Right atrium auricular region (tissue), 2 donors: ENCODE measurements around the gene DPH3. TPM values are rescaled to one million over a fixed set of nuclear protein-coding genes. Genes with fewer than 3 reads are reported as not detected.

Source experiments
- DNase-seq: peaks from one replicate; pipeline ENCODE4 v3.0.0-alpha.2; 2019; ENCODE audit warnings: low spot score
- H3K27ac ChIP-seq, 2 donors: fragments of 200-600 bp; sonication (generic); 1 replicate in 1 of 2; 2 replicates in 1 of 2; pipeline ENCODE4 v1.5.1; 2016 to 2019
- H3K27me3 ChIP-seq, 2 donors: fragments of 200-600 bp; sonication (generic); one replicate each; pipeline versions ENCODE4 v1.5.1 to v1.6.0; 2017 to 2019
- H3K36me3 ChIP-seq: fragments of 200-600 bp; sonication (generic); one replicate; pipeline ENCODE4 v1.5.1; 2016
- H3K4me1 ChIP-seq, 2 donors: fragments of 200-600 bp; sonication (generic); one replicate each; pipeline versions ENCODE4 v1.5.1 to v1.6.0; 2017 to 2019
- H3K4me3 ChIP-seq, 2 donors: fragments of 200-600 bp; sonication (generic); 1 replicate in 1 of 2; 2 replicates in 1 of 2; pipeline ENCODE4 v1.5.1; 2017 to 2019; ENCODE audit warnings: mild to moderate bottlenecking in 1 of 2, moderate library complexity in 1 of 2
- H3K9me3 ChIP-seq, 2 donors: fragments of 200-600 bp; sonication (generic); one replicate each; pipeline ENCODE4 v1.5.1; 2019
- total RNA-seq, 2 donors: library from RNA; depleted of rRNA; stranded (reverse); fragments of >200 nt; gene quantifications; one replicate each; pipeline ENCODE4 v1.1.0, GENCODE V29; 2016
- TF ChIP-seq, protein P1 (sequence below), 2 donors: fragments of 200-600 bp; sonication (generic); IDR thresholded peaks; one replicate each; pipeline ENCODE4 v1.5.1; 2019; ENCODE audit warnings: antibody characterized with exemption in 2 of 2

DPH3 gene
- total RNA-seq, 2 donors from 2014 or later = 17.3 to 17.7 TPM

DNA sequence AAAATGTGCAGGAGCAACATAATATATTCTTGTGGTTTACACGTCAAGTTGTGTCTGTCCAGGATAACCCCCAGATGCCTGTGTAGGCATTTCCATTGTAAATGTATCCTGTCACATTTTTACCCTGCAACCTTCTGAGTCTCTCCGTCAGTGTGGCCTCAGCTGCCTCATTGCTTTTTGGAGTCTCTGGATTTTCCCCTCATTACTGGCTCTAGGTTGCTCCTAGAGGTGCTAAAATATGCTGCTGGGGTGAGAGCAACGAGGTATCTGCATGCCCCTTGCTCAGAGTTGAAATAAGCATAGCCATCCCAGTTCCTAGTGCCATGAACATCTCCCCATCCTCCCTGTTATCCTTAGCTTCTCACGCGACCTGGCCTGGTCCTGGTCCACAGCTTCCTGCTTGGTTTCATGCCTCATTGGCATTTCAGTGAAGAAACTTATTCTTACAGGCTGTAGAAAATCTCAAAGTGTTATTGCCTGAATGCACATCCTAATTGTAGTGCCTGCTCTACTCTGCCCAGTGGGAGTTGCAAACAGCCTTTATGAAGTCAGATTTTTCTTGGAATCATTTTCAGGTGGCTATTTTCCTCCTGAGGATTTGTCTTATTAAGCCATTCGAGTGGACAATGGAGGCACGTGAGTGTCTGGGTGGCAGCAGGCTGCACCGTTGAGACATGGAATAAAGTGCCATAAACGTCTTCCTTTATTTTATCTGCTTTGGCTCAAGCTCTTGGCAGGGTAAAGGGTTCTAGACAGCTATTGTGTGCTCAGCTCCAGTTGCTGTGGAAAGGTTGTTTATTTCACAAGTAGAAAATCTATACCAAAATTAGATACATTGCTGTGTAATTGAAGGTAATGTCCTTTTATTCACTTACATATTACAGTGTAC lies 33.5 kb upstream of the DPH3 start:
- no peak overlapping the region for H3K27ac ChIP-seq
- H3K4me1 ChIP-seq = peaks cover 0 to 11% of the 10 kb centered on the region in 2 donors

DNA sequence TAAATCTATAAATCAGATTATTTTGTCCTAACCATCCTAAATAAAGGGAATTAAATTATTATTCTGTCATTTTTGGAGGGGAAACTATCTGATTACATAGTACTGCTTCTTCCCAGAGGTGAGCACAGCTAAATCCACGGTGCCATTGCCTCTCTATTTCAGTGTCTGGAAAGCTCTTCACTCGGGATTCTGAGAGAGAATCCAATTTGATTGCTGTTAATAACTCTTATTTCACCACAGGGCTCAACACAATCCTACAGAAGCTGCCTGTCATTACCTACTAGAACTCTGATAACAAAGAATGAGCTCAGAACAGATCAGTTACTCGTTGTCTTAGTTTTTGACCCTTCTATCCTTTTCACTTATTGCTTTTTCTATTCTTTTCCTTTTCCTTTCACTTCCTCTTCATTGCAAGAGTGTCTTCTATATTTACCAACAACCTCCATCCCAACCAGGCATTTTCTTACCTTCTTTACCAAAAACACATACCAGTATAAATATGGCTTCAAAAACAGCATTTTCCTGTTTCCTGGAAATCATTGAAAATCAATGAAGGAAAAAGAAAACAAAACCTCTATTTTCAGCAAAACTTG lies 30.7 kb upstream of the DPH3 start:
- DNase-seq = no peak
- H3K27ac ChIP-seq = no peak overlapping the region
- no peaks in the 10 kb centered on the region for H3K27me3 ChIP-seq
- no peaks in the 10 kb centered on the region for H3K9me3 ChIP-seq
- H3K36me3 ChIP-seq = no peaks in the 10 kb centered on the region
- peaks cover 0 to 16% of the 10 kb centered on the region in 2 donors for H3K4me1 ChIP-seq
- H3K4me3 ChIP-seq = no peak overlapping the region
- TF ChIP-seq, protein P1, sequence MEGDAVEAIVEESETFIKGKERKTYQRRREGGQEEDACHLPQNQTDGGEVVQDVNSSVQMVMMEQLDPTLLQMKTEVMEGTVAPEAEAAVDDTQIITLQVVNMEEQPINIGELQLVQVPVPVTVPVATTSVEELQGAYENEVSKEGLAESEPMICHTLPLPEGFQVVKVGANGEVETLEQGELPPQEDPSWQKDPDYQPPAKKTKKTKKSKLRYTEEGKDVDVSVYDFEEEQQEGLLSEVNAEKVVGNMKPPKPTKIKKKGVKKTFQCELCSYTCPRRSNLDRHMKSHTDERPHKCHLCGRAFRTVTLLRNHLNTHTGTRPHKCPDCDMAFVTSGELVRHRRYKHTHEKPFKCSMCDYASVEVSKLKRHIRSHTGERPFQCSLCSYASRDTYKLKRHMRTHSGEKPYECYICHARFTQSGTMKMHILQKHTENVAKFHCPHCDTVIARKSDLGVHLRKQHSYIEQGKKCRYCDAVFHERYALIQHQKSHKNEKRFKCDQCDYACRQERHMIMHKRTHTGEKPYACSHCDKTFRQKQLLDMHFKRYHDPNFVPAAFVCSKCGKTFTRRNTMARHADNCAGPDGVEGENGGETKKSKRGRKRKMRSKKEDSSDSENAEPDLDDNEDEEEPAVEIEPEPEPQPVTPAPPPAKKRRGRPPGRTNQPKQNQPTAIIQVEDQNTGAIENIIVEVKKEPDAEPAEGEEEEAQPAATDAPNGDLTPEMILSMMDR (IDR thresholded peaks at IDR 0.05) = no peak

More for the DNA sequence above, 33.5 kb upstream of the DPH3 start:
- H3K9me3 ChIP-seq = no peaks in the 10 kb centered on the region
- H3K36me3 ChIP-seq = no peaks in the 10 kb centered on the region
- TF ChIP-seq, protein P1 (IDR thresholded peaks at IDR 0.05) = no peak
- H3K4me3 ChIP-seq = no peak overlapping the region
- no peak for DNase-seq
- no peaks in the 10 kb centered on the region for H3K27me3 ChIP-seq

DNA sequence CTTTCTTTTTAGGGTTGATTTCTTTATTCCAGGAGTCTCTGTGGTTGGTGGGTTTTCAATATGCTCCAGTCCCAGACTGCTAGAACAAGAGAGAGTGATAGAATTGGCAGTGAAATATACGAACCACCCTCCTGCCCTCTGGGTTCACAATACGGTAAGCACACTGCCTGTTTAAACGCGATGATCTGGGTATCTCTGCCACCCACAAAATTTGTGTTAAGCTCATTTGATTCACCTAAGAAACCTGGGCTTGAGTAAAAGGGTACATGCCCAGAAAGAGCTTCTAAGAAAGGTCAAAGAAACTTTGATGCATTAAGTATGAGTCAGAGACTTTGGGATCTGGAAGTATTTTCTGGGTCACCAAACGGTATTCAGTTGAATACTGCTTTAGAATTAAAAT lies 30.1 kb upstream of the DPH3 start:
- peaks cover 0 to 20% of the 10 kb centered on the region in 2 donors for H3K4me1 ChIP-seq
- DNase-seq = no peak
- H3K27me3 ChIP-seq = no peaks in the 10 kb centered on the region
- no peaks in the 10 kb centered on the region for H3K36me3 ChIP-seq
- H3K9me3 ChIP-seq = no peaks in the 10 kb centered on the region
- no peak overlapping the region for H3K27ac ChIP-seq
- no peak overlapping the region for H3K4me3 ChIP-seq
- TF ChIP-seq, protein P1 (IDR thresholded peaks at IDR 0.05) = no peak

DNA sequence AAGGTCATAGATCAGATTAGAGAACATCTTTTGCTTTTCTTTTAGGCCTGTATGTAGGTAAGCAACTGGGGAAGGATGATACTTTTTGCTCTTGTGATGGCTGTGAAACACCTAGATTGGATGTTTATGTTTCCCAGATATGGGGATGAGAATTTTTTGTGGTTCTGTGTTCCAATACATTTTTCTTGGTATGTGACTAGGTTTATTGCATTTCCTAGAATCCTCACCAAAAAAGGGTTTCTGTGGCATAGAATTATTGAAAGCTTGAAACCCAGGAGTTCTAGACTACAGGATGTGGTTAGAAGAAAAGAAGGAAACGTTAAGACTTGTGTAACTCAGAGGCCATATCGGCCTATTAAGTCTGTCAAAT lies 26.1 kb upstream of the DPH3 start:
- DNase-seq = no peak
- no peaks in the 10 kb centered on the region for H3K9me3 ChIP-seq
- H3K4me3 ChIP-seq = no peak overlapping the region
- no peaks in the 10 kb centered on the region for H3K36me3 ChIP-seq
- TF ChIP-seq, protein P1 (IDR thresholded peaks at IDR 0.05) = no peak
- no peak overlapping the region for H3K27ac ChIP-seq
- H3K4me1 ChIP-seq = peaks cover 0 to 49% of the 10 kb centered on the region in 2 donors
- no peaks in the 10 kb centered on the region for H3K27me3 ChIP-seq

DNA sequence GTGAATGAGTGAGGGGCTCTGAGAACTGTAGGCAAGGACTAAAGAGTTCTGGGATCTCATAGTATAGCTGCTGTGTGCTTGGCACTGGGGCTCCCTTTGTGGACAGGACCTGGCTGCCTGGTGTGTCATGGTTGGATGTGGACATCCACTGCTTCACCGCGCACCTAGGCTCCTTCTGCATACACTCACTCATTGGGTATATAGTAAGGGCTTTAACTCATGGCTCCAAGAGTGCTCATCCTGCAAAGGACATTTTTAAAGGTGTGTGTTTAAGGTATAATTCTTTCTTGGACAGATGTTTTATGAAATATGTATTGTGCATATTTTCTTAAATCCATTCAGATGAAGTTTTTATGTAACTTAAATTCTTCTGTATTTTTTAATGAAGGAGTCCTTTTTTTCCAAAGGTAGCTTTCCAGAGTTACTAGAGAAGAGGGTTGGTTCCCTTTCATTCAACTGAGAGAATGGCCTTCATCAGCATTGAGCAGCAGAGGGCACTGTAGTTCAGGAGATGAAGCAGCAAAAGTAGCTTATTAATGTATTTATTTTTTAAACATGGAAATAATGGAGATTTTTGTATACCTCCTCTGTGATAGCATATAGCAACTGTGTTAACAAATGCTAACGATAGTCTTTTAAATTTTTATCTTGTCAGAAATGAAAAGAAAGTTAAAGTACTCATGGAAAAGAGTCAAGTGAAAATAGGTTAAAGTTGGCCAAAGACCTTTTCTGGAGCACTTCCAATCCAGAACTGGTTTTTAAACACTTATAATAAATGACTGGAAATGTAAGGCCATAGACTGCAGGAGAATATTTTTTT lies 25.5 kb upstream of the DPH3 start:
- Histone ChIP-seq H3K36me3 (no peaks in the 10 kb centered on the region), H3K4me1 (peaks cover 0 to 49% of the 10 kb centered on the region in 2 donors), H3K27me3 (no peaks in the 10 kb centered on the region), H3K4me3 (no peak overlapping the region), H3K9me3 (no peaks in the 10 kb centered on the region), H3K27ac (no peak overlapping the region)
- TF ChIP-seq, protein P1 (IDR thresholded peaks at IDR 0.05) = peak; percentile 65 to 84
- DNase-seq = no peak
